ENCODE data around the gene SLC15A3. TPM values are rescaled to one million over a fixed set of nuclear protein-coding genes. Genes with fewer than 3 reads are reported as not detected.

The SLC15A3 gene
- total RNA-seq, 1 experiment from 2014 or later: 0.43 TPM

- peak in 1 of 2 experiments; percentile 21 for DNase-seq
- no peaks in the 10 kb centered on the region for H3K9me3 Mint-ChIP-seq (ENCODE audit: unreplicated experiment)
- POLR2A ChIA-PET: interaction anchor here (0.7 kb wide), 1 partner anchor 45 kb away, joined by 3 read pairs; no protein-coding TSS in a partner anchor
- Histone ChIP-seq H3K36me3 (ENCODE audit: control insufficient read depth, insufficient read depth, low read length) (peaks cover 3% of the 10 kb centered on the region), H3K27me3 (replicated peaks; ENCODE audit: control insufficient read depth, insufficient read depth, low read length) (no peaks in the 10 kb centered on the region), H3K4me1 (peaks cover 13% of the 10 kb centered on the region), H3K4me3 (ENCODE audit: low read depth, low read length) (no peak overlapping the region), H3K9me3 (no peaks in the 10 kb centered on the region)
- H3K36me3 Mint-ChIP-seq (ENCODE audit: insufficient read depth, unreplicated experiment): peaks cover 22% of the 10 kb centered on the region
- intact Hi-C loops (cut with micrococcal nuclease; ENCODE audit: unreplicated experiment): no loop called here
- no peak overlapping the region for H3K4me3 Mint-ChIP-seq (ENCODE audit: unreplicated experiment)
- no peak overlapping the region for H3K27ac Mint-ChIP-seq (ENCODE audit: unreplicated experiment)
- H3K4me1 Mint-ChIP-seq (ENCODE audit: low read depth, unreplicated experiment): peaks cover 13% of the 10 kb centered on the region
- BruUV-seq (replicated peaks): no TSS peak
- no peak for TF ChIP-seq CTCF (IDR thresholded peaks at IDR 0.05; ENCODE audit: insufficient read depth in 1 of 2, low read depth in 1 of 2, low read length in 1 of 2, severe bottlenecking in 1 of 2, unreplicated experiment in 1 of 2)
- CTCF ChIA-PET: no interaction called here
- no peaks in the 10 kb centered on the region for H3K27me3 Mint-ChIP-seq (ENCODE audit: insufficient read depth, unreplicated experiment)
These were observed 24.8 kb downstream of the SLC15A3 start for GRCh38 chr11:60927061-60927592.

- DNase-seq: no peak
- no peak overlapping the region for H3K4me3 ChIP-seq (ENCODE audit: low read depth, low read length)
- no peak for TF ChIP-seq CTCF (IDR thresholded peaks at IDR 0.05; ENCODE audit: insufficient read depth in 1 of 2, low read depth in 1 of 2, low read length in 1 of 2, severe bottlenecking in 1 of 2, unreplicated experiment in 1 of 2)
- BruUV-seq (replicated peaks): no TSS peak
- no peaks in the 10 kb centered on the region for H3K9me3 Mint-ChIP-seq (ENCODE audit: unreplicated experiment)
- H3K36me3 ChIP-seq (ENCODE audit: control insufficient read depth, insufficient read depth, low read length): no peaks in the 10 kb centered on the region; the same call in 1 of the 2 replicates
- H3K4me3 Mint-ChIP-seq (ENCODE audit: unreplicated experiment): no peak overlapping the region
- H3K4me1 ChIP-seq: peaks cover 13% of the 10 kb centered on the region
- no peaks in the 10 kb centered on the region for H3K27me3 ChIP-seq (replicated peaks; ENCODE audit: control insufficient read depth, insufficient read depth, low read length)
- intact Hi-C loops (cut with micrococcal nuclease; ENCODE audit: unreplicated experiment): no loop called here
- no peaks in the 10 kb centered on the region for H3K9me3 ChIP-seq
- no peaks in the 10 kb centered on the region for H3K27me3 Mint-ChIP-seq (ENCODE audit: insufficient read depth, unreplicated experiment)
- ChIA-PET POLR2A (interaction anchor here (0.7 kb wide), 1 partner anchor 45 kb away, joined by 3 read pairs; no protein-coding TSS in a partner anchor), CTCF (no interaction called here)
- peaks cover 19% of the 10 kb centered on the region for H3K36me3 Mint-ChIP-seq (ENCODE audit: insufficient read depth, unreplicated experiment)
- H3K4me1 Mint-ChIP-seq (ENCODE audit: low read depth, unreplicated experiment): peaks cover 13% of the 10 kb centered on the region
- H3K27ac Mint-ChIP-seq (ENCODE audit: unreplicated experiment): no peak overlapping the region
These were observed 25.5 kb downstream of the SLC15A3 start for GRCh38 chr11:60926500-60926899.

GRCh38 chr11:60925868-60926267, 26.1 kb downstream of the SLC15A3 start:
- H3K4me1 Mint-ChIP-seq (ENCODE audit: low read depth, unreplicated experiment): peaks cover 13% of the 10 kb centered on the region
- no peak for TF ChIP-seq CTCF (IDR thresholded peaks at IDR 0.05; ENCODE audit: insufficient read depth in 1 of 2, low read depth in 1 of 2, low read length in 1 of 2, severe bottlenecking in 1 of 2, unreplicated experiment in 1 of 2)
- Histone ChIP-seq H3K4me1 (peaks cover 13% of the 10 kb centered on the region), H3K36me3 (ENCODE audit: control insufficient read depth, insufficient read depth, low read length) (no peaks in the 10 kb centered on the region), H3K9me3 (no peaks in the 10 kb centered on the region), H3K27me3 (replicated peaks; ENCODE audit: control insufficient read depth, insufficient read depth, low read length) (no peaks in the 10 kb centered on the region), H3K4me3 (ENCODE audit: low read depth, low read length) (no peak overlapping the region)
- POLR2A ChIA-PET: no interaction called here
- no peaks in the 10 kb centered on the region for H3K9me3 Mint-ChIP-seq (ENCODE audit: unreplicated experiment)
- TSS peak; percentile 31 for BruUV-seq (replicated peaks)
- no peaks in the 10 kb centered on the region for H3K27me3 Mint-ChIP-seq (ENCODE audit: insufficient read depth, unreplicated experiment)
- no peak for DNase-seq
- peak overlapping the region; percentile 90 for H3K4me3 Mint-ChIP-seq (ENCODE audit: unreplicated experiment)
- H3K27ac Mint-ChIP-seq (ENCODE audit: unreplicated experiment): no peak overlapping the region
- intact Hi-C loops (cut with micrococcal nuclease; ENCODE audit: unreplicated experiment): no loop called here
- H3K36me3 Mint-ChIP-seq (ENCODE audit: insufficient read depth, unreplicated experiment): peaks cover 21% of the 10 kb centered on the region
- CTCF ChIA-PET: no interaction called here

All from Caco-2 (cell line).